Ovary (tissue), 3 donors: ENCODE measurements around the gene PLPP6.

Experiments used
- CTCF ChIP-seq, 3 donors: fragments of 450-650 bp in 2 of 3; fragments of 200-600 bp in 1 of 3; IDR thresholded peaks; one replicate each; pipeline versions ENCODE4 v1.5.1 to v1.8.0; 2016 to 2022; ENCODE audit warnings: antibody characterized with exemption in 3 of 3, mild to moderate bottlenecking in 1 of 3
- EP300 ChIP-seq: sonication (generic); formaldehyde crosslinking; IDR thresholded peaks from one replicate; pipeline ENCODE4 v1.6.1; 2017; ENCODE audit warnings: antibody characterized with exemption
- POLR2A ChIP-seq: fragments of 450-650 bp; IDR thresholded peaks from one replicate; pipeline ENCODE4 v1.6.1; 2017; ENCODE audit warnings: antibody characterized with exemption, mild to moderate bottlenecking, moderate library complexity
- donor health status: DM: no; HTN: no; CAD: no.

- no peak for TF ChIP-seq CTCF (IDR thresholded peaks at IDR 0.05)
- no peak for TF ChIP-seq POLR2A
- no peak for TF ChIP-seq EP300
Observed at GRCh38 chr9:4686584-4686983, 24.5 kb downstream of the PLPP6 start.
